NCI-H526 treated with DMSO at 0.1 percent for 48 hours (cell line): ENCODE measurements around the gene MALRD1.
"Not testable (repeated sequence)": the region's sequence is repeated elsewhere in the genome, so short reads cannot be mapped to it uniquely, and the experiment has no call there.

ENCODE experiments used
- DNase-seq: peaks from one replicate; lab custom pipeline; 2025; lab: John Stamatoyannopoulos, UW

Gene MALRD1

GRCh38 chr10:19710600-19710999 lies 662.0 kb downstream of the MALRD1 start:
- DNase-seq, result no peak

GRCh38 chr10:19713159-19713558 lies 664.6 kb downstream of the MALRD1 start:
- DNase-seq, result no peak

- DNase-seq, result no peak
Measured at GRCh38 chr10:19713800-19714525, 665.4 kb downstream of the MALRD1 start.

- DNase-seq, result no peak
Measured at GRCh38 chr10:19719284-19719683, 670.7 kb downstream of the MALRD1 start.

GRCh38 chr10:19724287-19724686 lies 675.7 kb downstream of the MALRD1 start:
- DNase-seq, result no peak

GRCh38 chr10:19728376-19728775 lies 679.8 kb downstream of the MALRD1 start:
- DNase-seq, result no peak

GRCh38 chr10:19728964-19729363 lies 680.4 kb downstream of the MALRD1 start:
- no peak for DNase-seq

GRCh38 chr10:19730167-19730906 lies 681.7 kb downstream of the MALRD1 start:
- DNase-seq, result no peak

- DNase-seq, result no peak
Measured at GRCh38 chr10:19730907-19731217, 682.3 kb downstream of the MALRD1 start.

GRCh38 chr10:19731560-19731959 lies 683.0 kb downstream of the MALRD1 start:
- no peak for DNase-seq

GRCh38 chr10:19738440-19738839 lies 689.8 kb downstream of the MALRD1 start:
- DNase-seq, result peak; percentile 32

GRCh38 chr10:19739232-19739631 lies 690.6 kb downstream of the MALRD1 start:
- not testable (repeated sequence) for DNase-seq

GRCh38 chr10:19742144-19742543 lies 693.5 kb downstream of the MALRD1 start:
- DNase-seq, result not testable (repeated sequence)

- no peak for DNase-seq
Measured at GRCh38 chr10:19745672-19746071, 697.1 kb downstream of the MALRD1 start.

GRCh38 chr10:19749185-19749729 lies 700.7 kb downstream of the MALRD1 start:
- DNase-seq, result no peak

GRCh38 chr10:19750972-19751371 lies 702.4 kb downstream of the MALRD1 start:
- DNase-seq, result no peak

- DNase-seq, result no peak
Measured at GRCh38 chr10:19756919-19757318, 708.3 kb downstream of the MALRD1 start.

- DNase-seq, result no peak
Measured at GRCh38 chr10:19762026-19762425, 713.4 kb downstream of the MALRD1 start.

- no peak for DNase-seq
Measured at GRCh38 chr10:19764111-19764510, 715.5 kb downstream of the MALRD1 start.

GRCh38 chr10:19767876-19768275 lies 719.3 kb downstream of the MALRD1 start:
- no peak for DNase-seq

GRCh38 chr10:19769826-19770225 lies 721.2 kb downstream of the MALRD1 start:
- DNase-seq, result not testable (repeated sequence)

GRCh38 chr10:19772972-19773371 lies 724.4 kb downstream of the MALRD1 start:
- DNase-seq, result no peak

- no peak for DNase-seq
Measured at GRCh38 chr10:19775296-19775695, 726.7 kb downstream of the MALRD1 start.
